Neural crest cell (in vitro differentiated cells): ENCODE data around the gene TK2. TPM values are rescaled to one million over a fixed set of nuclear protein-coding genes. Genes with fewer than 3 reads are reported as not detected.

ENCODE experiments used
- DNase-seq: peaks from one replicate; pipeline ENCODE4 v3.0.0; 2021; ENCODE audit warnings: low read depth, mixed read lengths, low spot score
- H3K27ac Mint-ChIP-seq: one replicate; pipeline ENCODE4 v1.8.0; 2021; ENCODE audit warnings: mild to moderate bottlenecking, mixed read lengths; ENCODE audit not compliant: unreplicated experiment
- H3K27me3 Mint-ChIP-seq: 2 replicates; pipeline ENCODE4 v1.8.0; 2021; ENCODE audit warnings: low read depth, mild to moderate bottlenecking, mixed read lengths
- H3K36me3 Mint-ChIP-seq: 2 replicates; pipeline ENCODE4 v1.8.0; 2021; ENCODE audit warnings: low read depth, mild to moderate bottlenecking, mixed read lengths
- H3K4me1 Mint-ChIP-seq: 2 replicates; pipeline ENCODE4 v1.8.0; 2021; ENCODE audit warnings: mixed read lengths
- H3K4me3 Mint-ChIP-seq: one replicate; pipeline ENCODE4 v1.8.0; 2021; ENCODE audit warnings: mild to moderate bottlenecking, mixed read lengths
- H3K9me3 Mint-ChIP-seq: 2 replicates; pipeline ENCODE4 v1.8.0; 2021; ENCODE audit warnings: mixed read lengths
- total RNA-seq: library from RNA; stranded (reverse); gene quantifications from 2 replicates; pipeline ENCODE4 v1.2.1, GENCODE V29; 2021
- TF ChIP-seq, protein P1 (sequence below): fragments of 200-600 bp; sonication (generic); conservative IDR thresholded peaks from 2 replicates; pipeline ENCODE4 v1.5.0; 2021; ENCODE audit warnings: antibody characterized with exemption, mild to moderate bottlenecking

Gene TK2
- total RNA-seq, 1 donor from 2014 or later: 16.3 TPM

DNA sequence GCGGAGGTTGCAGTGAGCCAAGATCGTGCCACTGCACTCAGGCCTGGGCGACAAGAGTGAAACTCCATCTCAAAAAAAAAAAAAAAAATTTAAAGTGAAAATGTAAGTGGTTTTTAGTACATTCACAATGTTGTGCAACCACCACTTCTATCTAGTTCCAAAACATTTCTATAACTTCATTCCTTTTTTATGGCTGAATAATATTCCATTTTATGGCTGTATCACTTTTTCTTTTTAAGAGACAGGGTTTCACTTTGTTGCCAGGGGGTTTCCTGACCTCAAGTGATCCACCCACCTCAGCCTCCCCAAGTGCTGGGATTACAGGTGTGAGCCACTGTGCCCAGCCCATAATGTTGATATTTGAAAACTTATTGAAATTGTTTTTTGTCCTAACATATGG, 42.9 kb upstream of the TK2 start:
- TF ChIP-seq, protein P1, sequence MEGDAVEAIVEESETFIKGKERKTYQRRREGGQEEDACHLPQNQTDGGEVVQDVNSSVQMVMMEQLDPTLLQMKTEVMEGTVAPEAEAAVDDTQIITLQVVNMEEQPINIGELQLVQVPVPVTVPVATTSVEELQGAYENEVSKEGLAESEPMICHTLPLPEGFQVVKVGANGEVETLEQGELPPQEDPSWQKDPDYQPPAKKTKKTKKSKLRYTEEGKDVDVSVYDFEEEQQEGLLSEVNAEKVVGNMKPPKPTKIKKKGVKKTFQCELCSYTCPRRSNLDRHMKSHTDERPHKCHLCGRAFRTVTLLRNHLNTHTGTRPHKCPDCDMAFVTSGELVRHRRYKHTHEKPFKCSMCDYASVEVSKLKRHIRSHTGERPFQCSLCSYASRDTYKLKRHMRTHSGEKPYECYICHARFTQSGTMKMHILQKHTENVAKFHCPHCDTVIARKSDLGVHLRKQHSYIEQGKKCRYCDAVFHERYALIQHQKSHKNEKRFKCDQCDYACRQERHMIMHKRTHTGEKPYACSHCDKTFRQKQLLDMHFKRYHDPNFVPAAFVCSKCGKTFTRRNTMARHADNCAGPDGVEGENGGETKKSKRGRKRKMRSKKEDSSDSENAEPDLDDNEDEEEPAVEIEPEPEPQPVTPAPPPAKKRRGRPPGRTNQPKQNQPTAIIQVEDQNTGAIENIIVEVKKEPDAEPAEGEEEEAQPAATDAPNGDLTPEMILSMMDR: no peak
- Mint-ChIP-seq H3K36me3 (no peaks in the 10 kb centered on the region), H3K4me3 (no peak overlapping the region), H3K9me3 (no peaks in the 10 kb centered on the region), H3K27me3 (no peaks in the 10 kb centered on the region), H3K4me1 (no peaks in the 10 kb centered on the region), H3K27ac (no peak overlapping the region)
- DNase-seq: no peak

GRCh38 chr16:66592241-66592640, 42.3 kb upstream of the TK2 start:
- no peaks in the 10 kb centered on the region for H3K27me3 Mint-ChIP-seq
- TF ChIP-seq, protein P1: no peak
- no peaks in the 10 kb centered on the region for H3K9me3 Mint-ChIP-seq
- H3K4me1 Mint-ChIP-seq: no peaks in the 10 kb centered on the region
- H3K4me3 Mint-ChIP-seq: no peak overlapping the region
- H3K36me3 Mint-ChIP-seq: no peaks in the 10 kb centered on the region
- no peak for DNase-seq
- no peak overlapping the region for H3K27ac Mint-ChIP-seq

- no peak for DNase-seq
- Mint-ChIP-seq H3K27me3 (no peaks in the 10 kb centered on the region), H3K9me3 (no peaks in the 10 kb centered on the region), H3K4me3 (no peak overlapping the region), H3K36me3 (no peaks in the 10 kb centered on the region), H3K4me1 (no peaks in the 10 kb centered on the region), H3K27ac (no peak overlapping the region)
- TF ChIP-seq, protein P1: no peak
Observed at GRCh38 chr16:66591018-66591417, 41.1 kb upstream of the TK2 start.

GRCh38 chr16:66590322-66590721, 40.4 kb upstream of the TK2 start:
- no peak overlapping the region for H3K27ac Mint-ChIP-seq
- no peaks in the 10 kb centered on the region for H3K9me3 Mint-ChIP-seq
- no peak overlapping the region for H3K4me3 Mint-ChIP-seq
- TF ChIP-seq, protein P1: no peak
- H3K4me1 Mint-ChIP-seq: no peaks in the 10 kb centered on the region
- H3K36me3 Mint-ChIP-seq: no peaks in the 10 kb centered on the region
- no peak for DNase-seq
- no peaks in the 10 kb centered on the region for H3K27me3 Mint-ChIP-seq

DNA sequence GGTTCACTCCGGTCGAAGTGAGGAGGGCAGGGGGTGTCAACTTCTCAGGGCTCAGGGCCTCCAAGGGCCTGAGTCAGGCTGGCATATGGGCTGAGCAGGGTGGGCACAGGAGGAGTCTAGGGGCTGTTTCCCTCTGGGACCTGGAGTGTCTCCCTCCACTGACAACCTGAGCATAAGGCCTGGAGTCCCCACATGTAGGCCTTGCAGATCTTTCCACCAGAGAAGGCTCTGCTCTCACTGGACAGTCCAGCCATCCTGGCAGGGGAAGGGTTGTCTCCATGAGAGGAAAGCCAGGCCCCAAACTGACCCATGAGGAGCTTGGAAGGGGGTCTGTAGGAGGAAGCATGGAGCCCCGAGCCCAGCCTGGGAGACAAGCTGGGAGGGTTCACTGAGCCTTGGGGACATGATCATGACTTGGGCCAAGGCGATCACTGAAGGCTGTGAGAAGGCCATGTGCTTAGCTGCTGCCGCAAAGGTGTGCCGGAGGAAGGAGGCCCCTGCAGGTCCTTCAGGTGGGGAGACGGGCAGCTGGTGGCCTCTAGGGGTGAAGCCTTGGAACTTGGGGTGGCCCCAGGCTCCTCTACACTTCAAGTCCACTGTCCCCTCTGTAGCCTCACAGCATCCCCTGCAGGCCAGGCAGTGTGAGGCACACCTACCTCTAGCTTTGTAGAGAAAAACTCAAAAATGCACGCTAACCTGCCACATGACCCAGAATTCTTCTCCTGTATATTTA, 39.2 kb upstream of the TK2 start:
- no peak for DNase-seq
- Mint-ChIP-seq H3K4me3 (no peak overlapping the region), H3K27ac (no peak overlapping the region)

More for the DNA sequence above, 39.2 kb upstream of the TK2 start:
- Mint-ChIP-seq H3K27me3 (no peaks in the 10 kb centered on the region), H3K9me3 (no peaks in the 10 kb centered on the region), H3K36me3 (no peaks in the 10 kb centered on the region), H3K4me1 (peaks cover 5% of the 10 kb centered on the region)
- TF ChIP-seq, protein P1: peak; percentile 44
